ENCODE data around the gene IQCF6.
"Not testable (repeated sequence)": the region's sequence is repeated elsewhere in the genome, so short reads cannot be mapped to it uniquely, and the experiment has no call there.

IQCF6 gene

GRCh38 chr3:51779137-51779536 lies at the start of gene IQCF6:
Gene IQCF6 (minus strand): TSS chr3:51779237. CDS start chr3:51779224, 13 bp downstream.
- no peak for DNase-seq (ENCODE audit: low spot score)

DNA sequence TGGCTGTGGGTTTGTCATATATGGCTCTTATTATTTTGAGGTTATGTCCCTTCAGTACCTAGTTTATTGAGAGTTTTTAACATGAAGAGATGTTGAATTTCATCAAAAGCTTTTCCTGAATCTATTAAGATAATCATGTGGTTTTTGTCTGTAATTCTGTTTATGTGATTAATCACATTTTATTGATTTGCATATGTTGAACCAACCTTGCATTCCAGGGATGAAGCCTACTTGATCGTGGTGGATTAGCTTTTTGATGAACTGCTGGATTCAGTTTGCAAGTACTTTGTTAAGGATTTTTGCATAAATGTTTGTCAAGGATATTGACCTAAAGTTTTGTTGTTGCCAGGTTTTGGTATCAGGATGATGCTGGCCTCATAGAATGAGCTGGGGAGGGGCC lies 49.3 kb upstream of the IQCF6 start:
- no peak for DNase-seq (ENCODE audit: low spot score)

DNA sequence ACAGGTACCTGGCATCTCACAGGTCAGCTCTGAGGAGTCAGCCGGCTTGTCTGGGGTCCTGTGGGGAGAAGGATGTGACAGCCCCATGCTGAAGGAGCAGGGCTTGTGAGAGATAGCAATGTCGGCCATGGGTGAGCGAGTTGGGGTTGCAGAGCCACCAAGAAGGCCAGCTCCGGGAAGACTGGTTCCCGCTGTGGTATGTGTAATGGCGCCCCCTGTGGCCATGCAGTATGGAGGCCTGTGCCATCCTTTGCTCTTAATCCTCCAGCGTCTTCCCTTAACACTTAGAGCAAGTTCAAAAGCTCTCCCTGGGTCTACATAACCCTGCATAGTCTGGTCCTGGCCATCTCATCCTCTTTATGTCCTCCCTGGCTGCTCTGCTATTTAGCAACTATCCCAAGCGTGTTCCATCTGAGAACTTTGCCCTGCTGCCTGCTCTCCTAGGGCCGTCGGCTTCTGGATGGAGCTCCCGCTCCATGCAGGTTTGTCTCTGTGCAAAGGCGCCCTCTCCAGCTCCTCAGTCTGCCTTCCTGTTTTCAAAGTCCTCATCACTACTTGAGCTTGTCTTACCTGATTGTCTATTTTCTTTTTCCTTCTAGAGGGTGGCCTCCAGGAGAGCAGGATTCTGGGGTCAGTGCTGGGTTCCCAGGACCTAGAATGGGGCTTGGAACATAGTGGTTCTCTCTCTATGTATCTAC lies 40.8 kb upstream of the IQCF6 start:
- no peak for DNase-seq (ENCODE audit: low spot score)

DNA sequence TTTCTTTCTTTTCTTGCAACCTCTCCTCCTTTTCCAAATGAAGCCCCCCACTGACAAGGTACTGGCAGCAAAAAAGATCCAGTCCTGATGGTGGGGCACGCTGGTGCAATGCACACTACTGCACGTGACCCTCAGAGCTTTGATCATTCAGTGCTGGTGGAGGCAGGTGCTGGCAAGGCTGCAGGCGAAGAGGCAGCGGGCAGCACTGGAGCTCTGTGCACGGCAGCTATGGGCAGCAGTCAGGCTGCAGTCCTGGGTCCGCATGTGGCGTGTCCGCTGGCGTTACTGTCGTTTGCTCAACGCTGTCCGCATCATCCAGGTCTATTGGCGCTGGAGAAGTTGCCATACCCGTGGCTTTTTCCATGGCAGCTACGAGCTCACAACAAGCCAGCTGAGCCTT lies 40.1 kb upstream of the IQCF6 start:
- DNase-seq (ENCODE audit: low spot score): no peak

- DNase-seq (ENCODE audit: low spot score): no peak
These were observed 38.3 kb upstream of the IQCF6 start for GRCh38 chr3:51817375-51817774.

- DNase-seq (ENCODE audit: low spot score): no peak
These were observed 37.7 kb upstream of the IQCF6 start for GRCh38 chr3:51816723-51817122.

DNA sequence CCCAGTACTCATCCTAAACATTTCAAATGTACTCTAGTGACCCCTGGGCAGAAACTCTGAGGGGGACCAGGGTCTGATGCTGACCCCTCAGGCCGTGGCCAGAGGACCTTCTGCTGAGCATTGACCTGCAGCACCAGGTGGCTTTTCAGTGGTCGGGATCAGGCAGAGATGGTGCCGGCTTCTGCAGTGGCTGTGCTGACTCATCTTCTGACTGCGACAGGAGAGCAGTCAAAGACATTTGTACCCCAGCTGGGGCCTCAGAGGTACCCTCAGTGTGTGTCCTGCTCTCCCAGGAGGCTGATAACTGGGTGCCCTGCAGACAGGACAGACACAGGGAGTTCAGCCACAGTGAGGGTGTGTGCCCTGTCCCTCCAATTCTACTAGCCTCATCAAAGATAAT lies 36.6 kb upstream of the IQCF6 start:
- DNase-seq (ENCODE audit: low spot score): no peak

DNA sequence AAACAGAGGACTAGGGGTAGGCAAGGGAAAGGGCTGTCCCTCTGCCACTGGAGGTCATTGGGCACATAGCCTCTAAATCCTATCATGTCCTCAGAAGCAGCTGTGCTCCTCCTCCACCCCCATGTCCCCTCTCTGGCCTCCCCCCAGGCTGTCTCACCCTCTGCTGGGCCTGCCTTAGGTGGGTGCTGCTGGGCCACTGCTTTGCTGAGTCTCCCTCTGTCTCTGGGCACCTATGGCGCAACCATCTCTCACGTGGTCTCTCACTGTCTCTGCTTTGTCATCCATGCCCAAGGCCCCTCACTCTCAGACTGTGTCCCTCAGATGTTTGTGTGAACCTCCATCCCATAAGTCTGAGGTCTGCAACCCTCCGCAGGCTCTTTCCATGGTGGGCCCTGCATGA lies 35.0 kb upstream of the IQCF6 start:
- no peak for DNase-seq (ENCODE audit: low spot score)

DNA sequence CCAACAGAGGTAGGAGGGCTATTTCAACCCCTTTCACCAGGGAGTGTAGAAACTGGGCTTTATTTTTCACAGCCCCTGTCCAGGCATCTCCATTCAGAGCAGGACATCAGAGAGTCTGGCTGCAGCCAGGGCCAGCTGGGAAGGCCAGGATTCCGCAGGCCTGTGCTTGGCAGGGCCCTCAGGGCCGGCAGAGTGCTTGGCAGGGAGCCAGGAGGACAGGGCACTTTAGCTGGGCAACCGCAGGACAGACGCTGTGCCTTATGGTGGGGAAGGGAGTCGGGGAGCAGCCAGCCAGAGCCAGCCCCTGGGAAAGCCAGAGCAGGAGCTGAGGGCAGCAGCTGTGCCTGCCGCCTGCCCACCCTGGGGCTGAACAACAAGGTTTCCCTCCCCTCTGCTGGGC lies 34.5 kb upstream of the IQCF6 start:
- no peak for DNase-seq (ENCODE audit: low spot score)

GRCh38 chr3:51808934-51809333 lies 29.9 kb upstream of the IQCF6 start:
- no peak for DNase-seq (ENCODE audit: low spot score)

- DNase-seq (ENCODE audit: low spot score): no peak
These were observed 23.2 kb upstream of the IQCF6 start for GRCh38 chr3:51802106-51802703.

- no peak for DNase-seq (ENCODE audit: low spot score)
These were observed 21.7 kb upstream of the IQCF6 start for GRCh38 chr3:51800750-51801125.

DNA sequence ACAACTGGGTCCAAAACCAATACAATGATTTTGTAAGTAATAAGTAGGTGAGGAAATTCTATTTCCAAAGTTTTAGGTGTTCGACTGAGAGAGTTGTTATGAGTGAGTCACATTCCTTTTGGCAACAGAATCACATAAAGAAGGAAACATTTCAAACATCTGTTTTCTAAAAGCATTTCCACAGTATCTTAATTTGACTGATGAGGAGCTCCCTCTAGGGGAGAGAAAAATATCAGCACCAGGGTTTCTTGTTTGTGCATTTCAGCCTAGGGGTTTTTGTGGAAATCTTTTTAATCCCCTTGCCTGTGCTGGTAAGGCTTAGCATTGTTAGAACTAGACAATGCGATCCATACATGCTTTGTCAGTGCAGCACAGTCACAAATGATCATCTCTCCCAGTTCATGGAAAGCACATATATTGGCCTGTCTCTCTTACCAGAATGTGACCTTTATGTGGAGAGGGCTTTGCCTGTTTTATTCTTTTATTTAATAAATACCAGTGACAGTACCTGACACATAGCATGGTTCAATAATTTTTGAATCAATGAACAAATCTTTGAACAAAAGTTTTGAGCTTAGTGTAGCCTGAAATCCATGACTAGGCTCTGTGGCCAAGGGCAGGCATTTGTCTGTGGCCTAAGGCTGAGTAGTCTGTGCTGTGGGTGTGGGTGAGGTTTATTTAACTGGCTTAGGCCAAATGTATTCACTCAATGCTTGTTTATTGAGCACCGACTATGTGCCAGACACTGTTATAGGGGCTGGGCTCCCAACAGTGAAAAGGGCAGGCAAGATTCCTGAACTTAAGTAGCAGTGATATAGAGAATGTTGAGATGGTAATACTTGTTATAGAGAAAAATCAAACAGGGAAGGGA lies 21.1 kb upstream of the IQCF6 start:
- peak; percentile 81 for DNase-seq (ENCODE audit: low spot score)

DNA sequence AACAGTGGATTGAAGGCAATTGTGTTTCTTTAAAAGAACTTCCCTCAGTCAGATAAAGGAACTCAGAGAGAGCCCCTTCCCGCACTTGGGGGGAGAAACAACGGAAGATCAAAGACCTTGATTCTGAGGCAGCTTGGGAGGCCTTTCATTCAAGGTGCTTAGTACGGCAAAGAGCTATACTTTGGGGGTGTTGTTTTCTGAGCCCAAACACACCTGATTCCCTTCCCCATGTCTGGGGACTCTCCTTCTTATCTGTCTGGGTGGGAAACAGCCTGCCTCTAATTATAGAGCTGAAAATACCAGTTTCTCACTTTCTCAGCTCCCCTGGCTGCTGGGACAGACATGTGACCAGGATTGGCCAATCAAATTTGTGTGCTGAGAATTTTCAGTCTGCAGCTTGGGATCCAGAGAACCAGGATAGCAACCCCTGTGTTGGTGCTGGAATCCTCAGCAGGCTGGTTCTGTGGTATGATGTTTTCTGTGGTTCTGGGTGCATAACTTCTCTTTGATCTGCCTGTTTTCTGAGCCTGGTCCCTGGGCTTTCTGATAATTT lies 19.4 kb upstream of the IQCF6 start:
- no peak for DNase-seq (ENCODE audit: low spot score)

GRCh38 chr3:51796854-51797253 lies 17.8 kb upstream of the IQCF6 start:
- DNase-seq (ENCODE audit: low spot score): no peak

DNA sequence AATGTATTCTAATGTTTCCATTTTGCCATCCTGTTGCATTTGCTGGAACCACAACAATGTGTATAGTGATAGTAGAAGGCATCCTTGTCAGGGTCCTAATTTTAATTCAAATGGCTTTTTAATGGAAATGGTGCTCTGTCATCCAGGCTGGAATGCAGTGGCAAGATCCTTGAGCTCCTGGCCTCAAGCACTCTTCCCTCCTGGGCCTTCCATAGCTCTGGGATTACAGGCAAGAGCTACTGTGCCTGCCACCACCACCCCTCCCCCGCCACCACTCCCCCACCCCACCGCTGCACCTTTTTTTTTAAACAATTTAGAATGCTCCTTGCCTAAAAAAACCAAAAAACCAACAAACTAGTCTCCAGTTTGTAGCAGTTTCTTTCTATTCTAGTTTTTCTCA lies 15.2 kb upstream of the IQCF6 start:
- DNase-seq (ENCODE audit: low spot score): no peak

- no peak for DNase-seq (ENCODE audit: low spot score)
These were observed 13.2 kb upstream of the IQCF6 start for GRCh38 chr3:51792206-51792605.

GRCh38 chr3:51789437-51789836 lies 10.4 kb upstream of the IQCF6 start:
- no peak for DNase-seq (ENCODE audit: low spot score)

GRCh38 chr3:51787576-51787975 lies 8.5 kb upstream of the IQCF6 start:
- DNase-seq (ENCODE audit: low spot score): not testable (repeated sequence)

- DNase-seq (ENCODE audit: low spot score): no peak
These were observed 7.2 kb upstream of the IQCF6 start for GRCh38 chr3:51786267-51786666.

DNA sequence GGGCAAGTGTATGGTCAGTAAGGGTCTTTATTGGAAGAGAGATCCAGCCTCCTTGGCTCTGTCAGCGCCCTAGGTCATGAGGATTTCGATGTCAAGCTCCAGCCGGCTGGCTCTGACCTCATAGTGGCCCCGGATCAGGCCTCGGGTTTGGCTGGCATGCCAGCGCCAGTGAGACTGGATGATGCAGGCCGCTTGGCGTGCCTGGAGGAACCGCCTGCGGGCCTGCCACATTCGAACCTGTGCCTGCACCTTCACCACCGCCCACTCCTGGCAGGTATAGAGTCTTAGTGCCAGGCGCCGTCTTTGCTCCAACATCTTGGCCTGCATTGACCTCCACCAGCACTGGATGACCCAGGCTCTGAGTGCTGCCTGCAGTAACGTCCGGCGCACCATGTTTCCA lies 483 bp downstream of the IQCF6 start:
- no peak for DNase-seq (ENCODE audit: low spot score)

GRCh38 chr3:51777985-51778384 lies 1.1 kb downstream of the IQCF6 start:
- DNase-seq (ENCODE audit: low spot score): no peak

DNA sequence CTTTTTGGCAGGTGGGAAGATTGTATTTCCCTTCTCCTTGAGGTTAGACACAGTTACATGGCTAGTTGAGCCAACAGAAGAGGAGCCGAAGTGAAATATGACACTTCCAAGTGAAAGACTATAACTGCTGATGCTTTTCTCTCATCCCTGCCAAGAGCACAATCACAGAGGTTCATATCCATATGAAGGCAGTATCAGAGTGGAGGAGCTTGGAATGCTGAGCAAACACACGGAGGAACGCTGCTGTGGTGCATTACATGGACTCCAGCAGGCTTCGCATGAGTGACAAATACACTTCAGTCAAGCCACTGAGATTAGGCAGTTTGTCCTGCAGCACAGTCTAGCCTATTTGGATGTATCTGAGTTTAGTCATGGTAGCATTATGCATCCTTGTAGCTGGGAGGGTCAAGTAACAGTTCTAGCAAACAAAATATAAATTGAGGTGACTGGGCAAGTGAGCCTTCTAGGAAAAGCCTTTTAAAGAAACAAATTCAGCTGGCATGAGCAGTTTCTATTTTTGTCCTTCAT lies 5.4 kb downstream of the IQCF6 start:
- DNase-seq (ENCODE audit: low spot score): no peak
